MV-4-11 (cell line): ENCODE results near the gene KIAA1614.
A peak's percentile ranks its signal among the peaks of the same experiment; 100 is the strongest.
"Not testable (repeated sequence)": the region's sequence is repeated elsewhere in the genome, so short reads cannot be mapped to it uniquely, and the experiment has no call there.

ENCODE experiments used
- DNase-seq: peaks from one replicate; lab custom pipeline; 2025; lab: John Stamatoyannopoulos, UW

The KIAA1614 gene

GRCh38 chr1:180941518-180942275, 29.0 kb downstream of the KIAA1614 start:
- DNase-seq = no peak

GRCh38 chr1:180945151-180945550, 32.5 kb downstream of the KIAA1614 start:
- no peak for DNase-seq

- DNase-seq = no peak
These were observed 32.9 kb downstream of the KIAA1614 start for GRCh38 chr1:180945551-180945950.

GRCh38 chr1:180946056-180946455, 33.4 kb downstream of the KIAA1614 start:
- no peak for DNase-seq

- DNase-seq = no peak
These were observed 34.1 kb downstream of the KIAA1614 start for GRCh38 chr1:180946541-180947498.

GRCh38 chr1:180947499-180947885, 34.8 kb downstream of the KIAA1614 start:
- no peak for DNase-seq

GRCh38 chr1:180947901-180948640, 35.4 kb downstream of the KIAA1614 start:
- DNase-seq = no peak

GRCh38 chr1:180948641-180949615, 36.2 kb downstream of the KIAA1614 start:
- peak; percentile 15 for DNase-seq

- DNase-seq = no peak
These were observed 36.9 kb downstream of the KIAA1614 start for GRCh38 chr1:180949616-180950000.

GRCh38 chr1:180950321-180950720, 37.6 kb downstream of the KIAA1614 start:
- no peak for DNase-seq

- DNase-seq = no peak
These were observed 38.6 kb downstream of the KIAA1614 start for GRCh38 chr1:180951186-180951745.

- no peak for DNase-seq
These were observed 39.3 kb downstream of the KIAA1614 start for GRCh38 chr1:180951836-180952656.

GRCh38 chr1:180952657-180953013, 39.9 kb downstream of the KIAA1614 start:
- DNase-seq = no peak

- DNase-seq = no peak
These were observed 40.8 kb downstream of the KIAA1614 start for GRCh38 chr1:180953291-180954004.

- DNase-seq = no peak
These were observed 41.5 kb downstream of the KIAA1614 start for GRCh38 chr1:180954005-180954800.

- no peak for DNase-seq
These were observed 42.1 kb downstream of the KIAA1614 start for GRCh38 chr1:180954801-180955165.

GRCh38 chr1:180956028-180956640, 43.4 kb downstream of the KIAA1614 start:
- no peak for DNase-seq

- DNase-seq = not testable (repeated sequence)
These were observed 46.9 kb downstream of the KIAA1614 start for GRCh38 chr1:180959620-180960019.
